Gastrocnemius medialis (tissue), 4 donors: ENCODE data around the gene LRP5. TPM values are rescaled to one million over a fixed set of nuclear protein-coding genes. Genes with fewer than 3 reads are reported as not detected.
"Not testable (repeated sequence)": the region's sequence is repeated elsewhere in the genome, so short reads cannot be mapped to it uniquely, and the experiment has no call there.

Experiments
- ATAC-seq, 2 donors: fragments of 150-250 bp; one replicate each; pipeline ENCODE4 v1.9.1; 2016
- DNase-seq, 2 donors: peaks; one replicate each; pipeline ENCODE4 v3.0.0-alpha.2; 2019
- H3K27ac ChIP-seq, 4 donors: fragments of 200-600 bp; sonication (generic); 1 replicate in 1 of 4; 2 replicates in 3 of 4; pipeline ENCODE4 v1.5.1; 2016 to 2018; ENCODE audit warnings: mild to moderate bottlenecking in 2 of 4, moderate library complexity in 1 of 4
- H3K27me3 ChIP-seq, 3 donors: fragments of 200-600 bp; sonication (generic) in 2 of 3; 1 replicate in 1 of 3; 2 replicates in 2 of 3; pipeline versions ENCODE4 v1.5.1 to v1.6.0; 2016 to 2019; ENCODE audit warnings: mild to moderate bottlenecking in 1 of 3, moderate library complexity in 1 of 3
- H3K36me3 ChIP-seq, 2 donors: fragments of 200-600 bp; sonication (generic) in 1 of 2; one replicate each; pipeline ENCODE4 v1.5.1; 2017 to 2018
- H3K4me1 ChIP-seq, 2 donors: fragments of 200-600 bp; sonication (generic) in 1 of 2; one replicate each; pipeline ENCODE4 v1.5.1; 2016 to 2017; ENCODE audit warnings: mild to moderate bottlenecking in 2 of 2
- H3K4me3 ChIP-seq, 4 donors: fragments of 200-600 bp; sonication (generic) in 3 of 4; 1 replicate in 1 of 4; 2 replicates in 3 of 4; pipeline ENCODE4 v1.5.1; 2016 to 2019; ENCODE audit warnings: mild to moderate bottlenecking in 2 of 4
- H3K9me3 ChIP-seq, 3 donors: fragments of 200-600 bp; sonication (generic) in 2 of 3; 1 replicate in 1 of 3; 2 replicates in 2 of 3; pipeline ENCODE4 v1.5.1; 2016 to 2019
- POLR2A ChIP-seq, 2 donors: fragments of 450-650 bp; IDR thresholded peaks; one replicate each; pipeline ENCODE4 v1.6.1; 2017; ENCODE audit warnings: antibody characterized with exemption in 2 of 2, mild to moderate bottlenecking in 2 of 2, moderate library complexity in 2 of 2
- in situ Hi-C, 4 donors: fragments of 200-750 bp; cut with MboI; loops; one replicate each; pipeline versions ENCODE4 v1.15.0 to v1.8.0; 2017; ENCODE audit warnings: low sequenced_read_pairs in 4 of 4
- intact Hi-C: fragments of 100-400 bp; cut with DNase I; formaldehyde crosslinking; loops from one replicate; pipeline ENCODE4 v1.15.1; 2023; ENCODE audit warnings: low total_unique reads
- total RNA-seq, 4 donors: library from RNA; depleted of rRNA; stranded (reverse); fragments of >200 nt; gene quantifications; one replicate each; pipeline versions ENCODE4 v1.1.0 to v1.2.3, GENCODE V29; 2016
- TF ChIP-seq, protein P1 (sequence below), 5 experiments: fragments of 450-650 bp in 3 of 5; fragments of 200-600 bp in 2 of 5; sonication (generic) in 2 of 5; IDR thresholded peaks in 4 of 5; conservative IDR thresholded peaks in 1 of 5; 1 replicate in 4 of 5; 2 replicates in 1 of 5; pipeline ENCODE4 v1.5.1; 2016 to 2019; ENCODE audit warnings: antibody characterized with exemption in 5 of 5, mild to moderate bottlenecking in 3 of 5, moderate library complexity in 3 of 5

LRP5 gene
- total RNA-seq, 4 donors from 2014 or later: 3.7 to 12.3 (median 8.1) TPM

- Histone ChIP-seq H3K27me3 (no peaks in the 10 kb centered on the region), H3K36me3 (no peaks in the 10 kb centered on the region), H3K4me1 (peaks cover 61 to 67% of the 10 kb centered on the region in 2 donors), H3K4me3 (no peak overlapping the region), H3K27ac (peak overlapping the region; percentile 15 to 47 (median 34)), H3K9me3 (no peaks in the 10 kb centered on the region)
- intact Hi-C loops (no loop called here), in situ Hi-C loops (loop anchor here in 2 of 4 donors (25.0 kb wide), 1 partner anchor 116 kb away; no protein-coding TSS in a partner anchor)
- no peak for DNase-seq
- peak in 1 of 2 donors; percentile 28 for ATAC-seq
- TF ChIP-seq POLR2A (IDR thresholded peaks at IDR 0.05): no peak
- TF ChIP-seq, protein P1, sequence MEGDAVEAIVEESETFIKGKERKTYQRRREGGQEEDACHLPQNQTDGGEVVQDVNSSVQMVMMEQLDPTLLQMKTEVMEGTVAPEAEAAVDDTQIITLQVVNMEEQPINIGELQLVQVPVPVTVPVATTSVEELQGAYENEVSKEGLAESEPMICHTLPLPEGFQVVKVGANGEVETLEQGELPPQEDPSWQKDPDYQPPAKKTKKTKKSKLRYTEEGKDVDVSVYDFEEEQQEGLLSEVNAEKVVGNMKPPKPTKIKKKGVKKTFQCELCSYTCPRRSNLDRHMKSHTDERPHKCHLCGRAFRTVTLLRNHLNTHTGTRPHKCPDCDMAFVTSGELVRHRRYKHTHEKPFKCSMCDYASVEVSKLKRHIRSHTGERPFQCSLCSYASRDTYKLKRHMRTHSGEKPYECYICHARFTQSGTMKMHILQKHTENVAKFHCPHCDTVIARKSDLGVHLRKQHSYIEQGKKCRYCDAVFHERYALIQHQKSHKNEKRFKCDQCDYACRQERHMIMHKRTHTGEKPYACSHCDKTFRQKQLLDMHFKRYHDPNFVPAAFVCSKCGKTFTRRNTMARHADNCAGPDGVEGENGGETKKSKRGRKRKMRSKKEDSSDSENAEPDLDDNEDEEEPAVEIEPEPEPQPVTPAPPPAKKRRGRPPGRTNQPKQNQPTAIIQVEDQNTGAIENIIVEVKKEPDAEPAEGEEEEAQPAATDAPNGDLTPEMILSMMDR (IDR thresholded peaks at IDR 0.05 in 4 of 5, conservative IDR thresholded peaks at IDR 0.05 in 1 of 5): no peak
These were observed 159.3 kb downstream of the LRP5 start for GRCh38 chr11:68471360-68472340.

DNA sequence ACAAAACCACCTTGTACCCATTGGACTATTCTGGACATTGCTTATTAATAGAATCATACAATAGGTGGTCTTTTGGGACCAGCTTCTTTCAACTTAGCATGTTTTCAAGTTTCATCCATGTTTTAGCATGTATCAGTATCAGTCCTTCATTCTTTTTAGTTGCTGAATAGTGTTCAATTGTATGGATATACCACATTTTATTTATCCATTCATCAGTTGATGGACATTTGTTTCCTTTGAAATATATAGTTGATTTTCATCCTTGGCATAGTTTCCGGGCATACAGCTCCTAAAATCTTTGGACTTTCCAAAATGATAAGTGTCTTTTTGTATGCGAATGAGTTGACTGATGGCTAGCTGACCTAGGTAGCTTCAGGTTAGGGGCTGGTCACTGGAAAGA, 160.4 kb downstream of the LRP5 start:
- ATAC-seq (no peak), DNase-seq (no peak)
- no peak overlapping the region for H3K4me3 ChIP-seq
- peaks cover 57 to 60% of the 10 kb centered on the region in 2 donors for H3K4me1 ChIP-seq
- H3K27ac ChIP-seq: peak overlapping the region in 1 of 4 donors; percentile 62
- in situ Hi-C loops (loop anchor here in 2 of 4 donors (25.0 kb wide), 1 partner anchor 115 kb away; no protein-coding TSS in a partner anchor), intact Hi-C loops (no loop called here)
- H3K36me3 ChIP-seq: no peaks in the 10 kb centered on the region
- H3K27me3 ChIP-seq: no peaks in the 10 kb centered on the region
- no peaks in the 10 kb centered on the region for H3K9me3 ChIP-seq
- no peak for TF ChIP-seq POLR2A (IDR thresholded peaks at IDR 0.05)
- TF ChIP-seq, protein P1 (IDR thresholded peaks at IDR 0.05 in 4 of 5, conservative IDR thresholded peaks at IDR 0.05 in 1 of 5): no peak

DNA sequence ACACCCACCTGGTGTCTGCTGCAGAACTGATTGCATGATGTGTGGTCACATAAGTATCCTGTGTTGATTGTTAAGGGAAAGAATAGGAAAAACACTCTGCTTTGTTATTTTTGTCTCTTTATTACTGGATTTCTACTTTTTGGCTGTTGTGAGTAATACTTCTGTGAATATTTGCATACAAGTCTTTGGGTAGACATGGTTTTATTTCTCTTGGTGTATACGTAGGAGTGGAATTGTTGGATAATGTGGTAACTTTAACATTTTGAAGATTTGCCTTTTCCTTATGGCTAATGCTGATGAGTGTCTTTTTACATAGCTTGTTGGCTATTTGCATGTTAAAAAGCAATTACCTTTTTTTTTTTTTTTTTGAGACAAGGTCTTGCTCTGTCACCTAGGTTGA, 161.3 kb downstream of the LRP5 start:
- H3K4me1 ChIP-seq: peaks cover 48 to 56% of the 10 kb centered on the region in 2 donors
- H3K9me3 ChIP-seq: no peaks in the 10 kb centered on the region
- H3K36me3 ChIP-seq: no peaks in the 10 kb centered on the region
- no peaks in the 10 kb centered on the region for H3K27me3 ChIP-seq
- no peak for DNase-seq
- TF ChIP-seq, protein P1 (IDR thresholded peaks at IDR 0.05 in 4 of 5, conservative IDR thresholded peaks at IDR 0.05 in 1 of 5): no peak
- no peak for TF ChIP-seq POLR2A (IDR thresholded peaks at IDR 0.05)
- peak overlapping the region in 1 of 4 donors; percentile 62 for H3K27ac ChIP-seq
- intact Hi-C loops: no loop called here
- in situ Hi-C loops: loop anchor here in 2 of 4 donors (25.0 kb wide), 1 partner anchor 114 kb away; no protein-coding TSS in a partner anchor
- no peak overlapping the region for H3K4me3 ChIP-seq
- ATAC-seq: no peak

DNA sequence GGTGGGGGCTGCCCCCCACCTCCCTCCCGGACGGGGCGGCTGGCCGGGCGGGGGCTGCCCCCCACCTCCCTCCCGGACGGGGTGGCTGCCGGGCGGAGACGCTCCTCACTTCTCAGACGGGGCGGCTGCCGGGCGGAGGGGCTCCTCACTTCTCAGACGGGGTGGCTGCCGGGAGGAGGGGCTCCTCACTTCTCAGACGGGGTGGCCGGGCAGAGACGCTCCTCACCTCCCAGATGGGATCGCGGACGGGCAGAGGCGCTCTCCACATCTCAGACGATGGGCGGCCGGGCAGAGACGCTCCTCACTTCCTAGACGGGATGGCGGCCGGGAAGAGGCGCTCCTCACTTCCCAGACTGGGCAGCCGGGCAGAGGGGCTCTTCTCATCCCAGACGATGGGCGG, 163.2 kb downstream of the LRP5 start:
- H3K36me3 ChIP-seq, H3K4me3 ChIP-seq, H3K9me3 ChIP-seq, H3K27me3 ChIP-seq, H3K27ac ChIP-seq, intact Hi-C loops, DNase-seq, in situ Hi-C loops, ATAC-seq: not testable (repeated sequence)
- H3K4me1 ChIP-seq: peaks cover 38 to 51% of the 10 kb centered on the region in 2 donors

GRCh38 chr11:68479390-68479789, 167.0 kb downstream of the LRP5 start:
- Histone ChIP-seq H3K4me3 (no peak overlapping the region), H3K36me3 (no peaks in the 10 kb centered on the region), H3K9me3 (no peaks in the 10 kb centered on the region), H3K27ac (peak overlapping the region in 3 of 4 donors; percentile 3 to 87 (median 77)), H3K4me1 (peaks cover 38 to 55% of the 10 kb centered on the region in 2 donors), H3K27me3 (no peaks in the 10 kb centered on the region)
- in situ Hi-C loops (no loop called here), intact Hi-C loops (no loop called here)
- no peak for ATAC-seq
- no peak for TF ChIP-seq POLR2A (IDR thresholded peaks at IDR 0.05)
- TF ChIP-seq, protein P1 (IDR thresholded peaks at IDR 0.05 in 4 of 5, conservative IDR thresholded peaks at IDR 0.05 in 1 of 5): no peak
- DNase-seq: no peak
